DOHH2 (cell line): ENCODE data around the gene PIH1D2.

Experiments
- EZH2phosphoT487 ChIP-seq: fragments of 200-600 bp; sonication (generic); IDR thresholded peaks from 2 replicates; pipeline ENCODE4 v1.6.1; 2017; ENCODE audit warnings: borderline replicate concordance, mild to moderate bottlenecking, antibody characterized with exemption, low read length, moderate library complexity, mixed read lengths
- TF ChIP-seq, protein P1 (sequence below): fragments of 200-600 bp; sonication (generic); IDR thresholded peaks from one replicate; pipeline ENCODE4 v1.5.1; 2014; ENCODE audit warnings: antibody characterized with exemption, mild to moderate bottlenecking, low read depth, low read length; ENCODE audit not compliant: poor library complexity, severe bottlenecking

DNA sequence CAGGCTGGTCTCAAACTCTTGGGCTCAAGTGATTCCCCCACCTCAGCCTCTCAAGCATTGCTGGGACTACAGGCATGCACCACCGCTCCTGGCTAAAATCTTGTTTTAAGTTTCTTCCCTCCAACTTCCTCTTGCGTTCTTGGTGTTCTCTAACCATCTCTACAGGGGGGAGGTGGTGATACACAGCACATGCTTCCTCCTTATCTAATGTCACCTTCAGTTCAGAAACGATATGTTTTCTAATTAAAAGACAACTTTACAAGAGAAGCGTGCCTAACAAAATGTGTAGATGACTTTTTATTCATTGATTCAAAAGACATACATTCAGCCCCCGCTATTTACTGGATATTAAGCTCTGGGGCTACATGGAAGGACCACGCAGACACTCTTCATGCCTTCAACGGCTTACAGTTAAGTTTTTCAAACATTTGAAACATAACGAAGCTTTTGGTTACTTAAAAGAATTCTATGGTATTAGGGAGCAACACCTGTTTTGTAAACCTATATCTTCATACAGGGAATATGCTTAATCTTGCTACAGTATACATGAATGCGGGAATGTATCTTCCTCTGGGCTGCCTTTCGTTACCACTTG is 49.5 kb downstream of the PIH1D2 start:
- TF ChIP-seq, protein P1, sequence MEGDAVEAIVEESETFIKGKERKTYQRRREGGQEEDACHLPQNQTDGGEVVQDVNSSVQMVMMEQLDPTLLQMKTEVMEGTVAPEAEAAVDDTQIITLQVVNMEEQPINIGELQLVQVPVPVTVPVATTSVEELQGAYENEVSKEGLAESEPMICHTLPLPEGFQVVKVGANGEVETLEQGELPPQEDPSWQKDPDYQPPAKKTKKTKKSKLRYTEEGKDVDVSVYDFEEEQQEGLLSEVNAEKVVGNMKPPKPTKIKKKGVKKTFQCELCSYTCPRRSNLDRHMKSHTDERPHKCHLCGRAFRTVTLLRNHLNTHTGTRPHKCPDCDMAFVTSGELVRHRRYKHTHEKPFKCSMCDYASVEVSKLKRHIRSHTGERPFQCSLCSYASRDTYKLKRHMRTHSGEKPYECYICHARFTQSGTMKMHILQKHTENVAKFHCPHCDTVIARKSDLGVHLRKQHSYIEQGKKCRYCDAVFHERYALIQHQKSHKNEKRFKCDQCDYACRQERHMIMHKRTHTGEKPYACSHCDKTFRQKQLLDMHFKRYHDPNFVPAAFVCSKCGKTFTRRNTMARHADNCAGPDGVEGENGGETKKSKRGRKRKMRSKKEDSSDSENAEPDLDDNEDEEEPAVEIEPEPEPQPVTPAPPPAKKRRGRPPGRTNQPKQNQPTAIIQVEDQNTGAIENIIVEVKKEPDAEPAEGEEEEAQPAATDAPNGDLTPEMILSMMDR, result no peak
- TF ChIP-seq EZH2phosphoT487, result no peak
